Activated T-cell treated with anti-CD3 and anti-CD28 coated beads, Interleukin-2, amount 50 U/mL, for 4 hours (primary cell): Measurements from ENCODE around the gene PRSS36. TPM values are rescaled to one million over a fixed set of nuclear protein-coding genes. Genes with fewer than 3 reads are reported as not detected.
"Not testable (repeated sequence)": the region's sequence is repeated elsewhere in the genome, so short reads cannot be mapped to it uniquely, and the experiment has no call there.

ENCODE experiments used
- ATAC-seq, 2 donors: fragments of 200-7000 bp; cut with Tn5 transposase; one replicate each; pipeline ENCODE4 v1.10.0; 2021
- DNase-seq: peaks from one replicate; pipeline ENCODE4 v3.0.0-alpha.2; 2020
- H3K27me3 Mint-ChIP-seq: one replicate; pipeline ENCODE4 v1.8.0; 2021; ENCODE audit warnings: low read depth, mixed read lengths
- H3K36me3 Mint-ChIP-seq: one replicate; pipeline ENCODE4 v1.8.0; 2022; ENCODE audit warnings: mixed read lengths; ENCODE audit not compliant: insufficient read depth
- H3K4me1 Mint-ChIP-seq: one replicate; pipeline ENCODE4 v1.8.0; 2021; ENCODE audit warnings: low read depth, mixed read lengths
- H3K4me3 Mint-ChIP-seq: one replicate; pipeline ENCODE4 v1.8.0; 2021; ENCODE audit warnings: mild to moderate bottlenecking, moderate library complexity, mixed read lengths
- H3K9me3 Mint-ChIP-seq: one replicate; pipeline ENCODE4 v1.8.0; 2021; ENCODE audit warnings: mixed read lengths
- total RNA-seq, 3 donors: library from RNA; stranded (reverse); gene quantifications; one replicate each; pipeline ENCODE4 v1.2.1, GENCODE V29; 2021

PRSS36 gene
- total RNA-seq, 3 donors from 2014 or later = 0.40 to 0.78 TPM; not detected in 1

DNA sequence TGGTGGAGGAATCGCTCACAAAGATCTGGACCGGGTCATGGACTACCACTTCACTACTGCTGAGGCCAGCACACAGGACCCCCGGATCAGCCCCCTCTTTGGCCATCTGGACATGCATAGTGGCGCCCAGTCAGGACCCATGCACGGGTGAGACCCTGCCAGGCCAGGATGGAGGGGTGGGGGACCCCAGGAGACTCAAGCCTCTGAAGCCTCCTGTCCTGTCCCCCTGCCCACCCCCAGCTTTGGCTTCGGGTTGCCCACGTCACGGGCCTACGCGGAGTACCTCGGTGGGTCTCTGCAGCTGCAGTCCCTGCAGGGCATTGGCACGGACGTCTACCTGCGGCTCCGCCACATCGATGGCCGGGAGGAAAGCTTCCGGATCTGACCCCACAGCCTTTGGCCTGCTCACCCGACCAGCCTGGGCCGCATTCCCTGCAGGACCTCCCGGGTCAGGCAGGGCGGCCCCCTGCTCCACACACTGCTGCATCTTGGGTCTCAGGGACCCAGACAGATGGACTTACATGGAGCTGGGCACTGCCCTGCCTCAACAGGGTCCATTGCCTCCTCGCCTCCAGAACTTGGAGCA lies 37.9 kb downstream of the PRSS36 start:
- no peak for ATAC-seq
- peaks cover 14% of the 10 kb centered on the region for H3K4me1 Mint-ChIP-seq
- H3K36me3 Mint-ChIP-seq = peaks cover 13% of the 10 kb centered on the region
- DNase-seq = no peak
- H3K27me3 Mint-ChIP-seq = no peaks in the 10 kb centered on the region
- H3K4me3 Mint-ChIP-seq = no peak overlapping the region
- no peaks in the 10 kb centered on the region for H3K9me3 Mint-ChIP-seq

DNA sequence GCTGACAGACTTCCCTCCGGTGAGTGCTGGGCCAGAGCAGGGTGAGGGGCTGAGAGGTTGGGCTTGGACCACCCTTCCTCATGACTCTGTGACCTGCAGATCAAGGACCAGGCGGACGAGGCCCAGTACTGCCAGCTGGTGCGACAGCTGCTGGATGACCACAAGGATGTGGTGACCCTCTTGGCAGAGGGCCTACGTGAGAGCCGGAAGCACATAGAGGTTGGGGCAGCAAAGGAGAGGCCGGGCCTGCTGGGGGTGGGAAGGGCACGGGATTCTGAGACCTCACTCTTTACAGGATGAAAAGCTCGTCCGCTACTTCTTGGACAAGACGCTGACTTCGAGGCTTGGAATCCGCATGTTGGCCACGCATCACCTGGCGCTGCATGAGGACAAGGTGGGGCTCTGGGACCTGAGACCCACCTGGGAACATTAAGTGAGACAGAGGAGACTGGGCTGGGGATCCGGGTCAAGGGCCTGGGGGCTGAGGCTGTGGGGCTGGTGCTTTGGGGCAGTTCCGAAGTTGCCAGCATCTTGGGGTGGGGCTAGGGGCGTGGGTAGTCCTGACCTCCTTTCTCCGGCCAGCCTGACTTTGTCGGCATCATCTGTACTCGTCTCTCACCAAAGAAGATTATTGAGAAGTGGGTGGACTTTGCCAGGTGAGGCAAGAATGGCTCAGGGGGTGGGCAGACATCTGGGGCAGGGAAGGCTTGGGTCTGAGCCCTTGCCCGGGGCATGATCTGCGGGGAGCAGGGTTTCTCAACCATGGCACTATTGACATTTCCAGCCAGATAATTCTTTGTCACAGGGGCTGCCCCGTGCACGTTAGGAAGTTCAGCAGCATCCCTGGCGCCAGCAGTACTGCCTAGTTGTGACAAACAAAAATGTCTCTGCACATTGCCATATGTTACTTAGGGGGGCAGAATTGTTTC lies 39.5 kb downstream of the PRSS36 start:
- H3K4me1 Mint-ChIP-seq = peaks cover 17% of the 10 kb centered on the region
- H3K9me3 Mint-ChIP-seq = no peaks in the 10 kb centered on the region
- no peak for DNase-seq
- peaks cover 13% of the 10 kb centered on the region for H3K36me3 Mint-ChIP-seq
- H3K27me3 Mint-ChIP-seq = no peaks in the 10 kb centered on the region
- peak overlapping the region; percentile 81 for H3K4me3 Mint-ChIP-seq
- ATAC-seq = no peak

DNA sequence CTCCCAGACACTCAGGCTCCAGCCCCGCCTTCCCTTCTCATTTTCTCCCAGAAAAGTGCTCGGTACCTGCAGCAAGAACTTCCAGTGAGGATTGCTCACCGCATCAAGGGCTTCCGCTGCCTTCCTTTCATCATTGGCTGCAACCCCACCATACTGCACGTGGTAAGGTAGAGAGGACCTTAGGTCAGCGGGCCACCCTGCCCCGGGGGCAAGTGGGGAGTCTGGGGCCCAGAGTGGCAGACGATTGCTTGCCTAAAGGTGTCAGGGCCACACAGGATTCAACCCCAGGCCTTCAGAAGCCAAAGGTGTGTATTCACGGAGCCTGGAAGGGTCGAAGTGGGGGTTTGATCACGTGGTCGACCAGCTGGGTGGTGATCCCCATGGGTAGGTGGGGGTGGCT lies 40.2 kb downstream of the PRSS36 start:
- no peak for DNase-seq
- H3K4me1 Mint-ChIP-seq = peaks cover 17% of the 10 kb centered on the region
- peaks cover 13% of the 10 kb centered on the region for H3K36me3 Mint-ChIP-seq
- no peaks in the 10 kb centered on the region for H3K27me3 Mint-ChIP-seq
- peak overlapping the region; percentile 81 for H3K4me3 Mint-ChIP-seq
- H3K9me3 Mint-ChIP-seq = no peaks in the 10 kb centered on the region
- no peak for ATAC-seq

DNA sequence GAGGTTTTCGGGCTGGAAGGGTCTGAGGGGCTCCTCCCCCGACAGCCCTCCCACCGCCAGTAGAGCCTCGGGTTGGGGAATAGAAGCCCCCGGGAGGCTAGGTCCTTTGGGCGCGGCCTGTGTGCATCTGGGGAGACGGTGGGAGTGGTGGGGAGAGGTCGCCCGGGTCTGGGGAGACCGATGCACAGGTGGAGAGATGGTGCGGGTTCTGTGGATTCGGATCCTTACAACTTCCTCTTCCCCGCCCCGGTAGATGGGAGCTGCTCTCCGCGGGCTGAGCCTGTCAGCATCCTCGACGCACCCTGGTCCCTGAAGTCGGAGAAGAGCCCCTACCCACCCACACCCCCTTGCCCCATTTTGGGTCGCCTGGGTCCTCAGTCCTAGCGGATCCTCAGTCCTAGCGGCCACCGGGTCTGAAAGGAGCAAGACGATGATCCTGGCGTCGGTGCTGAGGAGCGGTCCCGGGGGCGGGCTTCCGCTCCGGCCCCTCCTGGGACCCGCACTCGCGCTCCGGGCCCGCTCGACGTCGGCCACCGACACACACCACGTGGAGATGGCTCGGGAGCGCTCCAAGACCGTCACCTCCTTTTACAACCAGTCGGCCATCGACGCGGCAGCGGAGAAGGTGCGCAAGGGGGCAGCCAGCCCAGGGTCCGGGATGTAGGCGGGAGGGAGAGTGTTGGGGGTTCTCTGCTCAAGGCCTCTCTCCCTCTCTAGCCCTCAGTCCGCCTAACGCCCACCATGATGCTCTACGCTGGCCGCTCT lies 40.9 kb downstream of the PRSS36 start:
- H3K4me1 Mint-ChIP-seq = peaks cover 17% of the 10 kb centered on the region
- H3K27me3 Mint-ChIP-seq = no peaks in the 10 kb centered on the region
- peaks cover 13% of the 10 kb centered on the region for H3K36me3 Mint-ChIP-seq
- H3K9me3 Mint-ChIP-seq = no peaks in the 10 kb centered on the region
- peak overlapping the region; percentile 81 for H3K4me3 Mint-ChIP-seq
- DNase-seq = no peak
- peak in 1 of 2 donors; percentile 3 for ATAC-seq

DNA sequence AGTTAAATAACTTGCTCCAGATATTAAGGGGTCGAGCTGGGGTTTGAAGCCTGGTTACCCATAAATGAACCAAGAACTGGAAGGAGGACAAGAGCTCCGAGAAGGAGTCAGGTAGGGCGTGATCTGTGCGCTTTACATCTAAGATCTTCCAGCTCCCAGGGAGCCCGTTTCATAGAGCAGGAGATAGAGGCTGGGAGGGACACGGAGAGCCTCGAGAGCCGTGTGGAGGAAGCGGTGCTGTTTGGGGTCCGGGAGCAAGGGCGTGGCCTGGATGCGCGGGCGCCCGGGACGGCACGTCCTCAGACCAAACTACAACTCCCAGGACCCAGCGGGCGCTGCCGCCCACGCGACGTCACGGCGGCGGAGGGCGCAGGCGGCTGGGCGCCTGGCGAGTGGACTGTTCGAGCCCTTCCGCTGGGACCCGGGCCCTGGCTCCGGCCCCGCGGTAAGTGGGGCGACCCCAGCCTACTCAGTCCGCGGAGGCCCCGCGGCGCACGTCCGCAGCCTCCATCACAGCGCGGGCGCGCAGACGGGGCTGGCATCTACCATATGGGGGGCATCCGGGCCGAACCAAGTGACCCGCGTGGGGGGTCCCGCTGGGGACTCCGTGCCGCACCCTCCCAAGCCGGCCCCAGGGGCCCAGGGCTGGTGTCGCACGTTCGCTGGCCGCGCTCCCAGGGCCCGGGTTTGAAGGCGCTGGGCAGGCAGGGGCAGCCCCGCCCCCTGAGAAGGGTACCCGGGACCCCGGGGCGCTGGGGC lies 41.7 kb downstream of the PRSS36 start, which contains the start of gene BCKDK:
Gene BCKDK, plus strand, starts transcription at position 352 of the 759 bp plus-strand sequence. CDS start 838 bp downstream, outside the sequence.
- peak within 1 kb of the TSS; percentile 82 for H3K4me3 Mint-ChIP-seq
- ATAC-seq = peak; percentile 89 to 90
- H3K4me1 Mint-ChIP-seq = peaks cover 16% of the 10 kb centered on the region

DNA sequence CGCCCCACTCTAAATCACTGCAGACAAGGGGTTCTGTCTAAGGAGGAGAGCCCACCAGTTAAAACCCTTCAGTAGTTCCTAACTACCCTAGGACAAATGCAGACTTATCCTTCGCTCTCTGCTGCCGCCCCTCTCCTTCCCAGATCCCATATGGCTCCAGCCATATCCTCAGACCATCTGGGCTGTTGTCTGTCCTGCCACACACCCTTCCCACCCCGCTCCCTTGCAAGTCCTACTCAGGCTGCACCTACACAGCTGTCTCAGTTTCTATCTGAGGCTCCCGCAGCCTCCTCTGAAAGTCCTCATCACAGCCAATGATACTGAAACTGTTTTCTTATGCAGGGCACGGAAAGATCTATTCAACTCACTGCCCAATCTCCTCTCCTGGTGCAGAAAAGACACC lies 42.4 kb downstream of the PRSS36 start:
- no peaks in the 10 kb centered on the region for H3K27me3 Mint-ChIP-seq
- H3K4me1 Mint-ChIP-seq = peaks cover 16% of the 10 kb centered on the region
- no peak for DNase-seq
- peaks cover 9% of the 10 kb centered on the region for H3K36me3 Mint-ChIP-seq
- no peaks in the 10 kb centered on the region for H3K9me3 Mint-ChIP-seq
- peak overlapping the region; percentile 82 for H3K4me3 Mint-ChIP-seq
- ATAC-seq = peak; percentile 57 to 67

More for the DNA sequence above, 41.7 kb downstream of the PRSS36 start, which contains the start of gene BCKDK:
- Mint-ChIP-seq H3K27me3 (no peaks in the 10 kb centered on the region), H3K36me3 (peaks cover 13% of the 10 kb centered on the region), H3K9me3 (no peaks in the 10 kb centered on the region)
- DNase-seq = peak; percentile 62

DNA sequence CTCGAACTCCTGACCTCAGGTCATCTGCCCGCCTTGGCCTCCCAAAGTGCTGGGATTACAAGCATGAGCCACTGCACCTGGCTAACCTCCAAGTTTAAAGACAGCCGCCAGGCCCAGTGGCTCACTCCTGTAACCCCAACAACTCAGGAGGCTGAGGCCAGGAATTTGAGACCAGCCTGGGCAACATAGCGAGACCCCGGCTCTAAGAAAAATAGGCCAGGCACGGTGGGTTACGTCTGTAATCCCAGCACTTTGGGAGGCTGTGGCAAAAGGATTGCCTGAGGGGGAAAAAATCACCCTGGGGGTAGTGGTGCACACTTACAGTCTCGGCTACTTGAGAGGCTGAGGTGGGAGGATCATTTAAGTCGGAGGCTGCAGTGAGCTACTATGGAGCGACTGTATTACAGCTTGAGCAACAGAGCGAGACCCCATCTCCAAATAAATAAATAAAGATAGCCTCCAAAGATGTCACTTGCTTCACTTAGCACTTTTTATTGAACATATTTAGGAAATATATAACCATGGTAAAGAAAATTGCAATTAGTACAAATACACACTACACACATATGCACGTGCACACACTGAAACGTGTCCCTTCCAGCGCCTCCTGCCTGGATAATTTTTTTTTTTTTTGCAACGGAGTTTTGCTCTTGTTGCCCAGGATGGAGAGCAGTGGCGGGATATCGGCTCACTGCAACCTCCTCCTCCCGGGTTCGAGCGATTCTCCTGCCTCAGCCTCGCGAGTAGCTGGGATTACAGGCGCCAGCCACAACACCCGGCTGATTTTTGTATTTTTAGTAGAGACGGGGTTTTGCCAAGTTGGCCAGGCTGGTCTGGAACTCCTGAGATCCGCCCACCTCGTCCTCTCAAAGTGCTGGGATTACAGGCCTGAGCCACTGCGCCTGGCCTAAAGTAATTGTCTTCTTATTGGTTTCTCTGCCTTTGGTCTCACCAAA lies 43.1 kb downstream of the PRSS36 start:
- H3K36me3 Mint-ChIP-seq = peaks cover 8% of the 10 kb centered on the region
- ATAC-seq (no peak), DNase-seq (no peak)
- H3K4me3 Mint-ChIP-seq = peak overlapping the region; percentile 82
- no peaks in the 10 kb centered on the region for H3K9me3 Mint-ChIP-seq
- H3K4me1 Mint-ChIP-seq = peaks cover 16% of the 10 kb centered on the region
- no peaks in the 10 kb centered on the region for H3K27me3 Mint-ChIP-seq

DNA sequence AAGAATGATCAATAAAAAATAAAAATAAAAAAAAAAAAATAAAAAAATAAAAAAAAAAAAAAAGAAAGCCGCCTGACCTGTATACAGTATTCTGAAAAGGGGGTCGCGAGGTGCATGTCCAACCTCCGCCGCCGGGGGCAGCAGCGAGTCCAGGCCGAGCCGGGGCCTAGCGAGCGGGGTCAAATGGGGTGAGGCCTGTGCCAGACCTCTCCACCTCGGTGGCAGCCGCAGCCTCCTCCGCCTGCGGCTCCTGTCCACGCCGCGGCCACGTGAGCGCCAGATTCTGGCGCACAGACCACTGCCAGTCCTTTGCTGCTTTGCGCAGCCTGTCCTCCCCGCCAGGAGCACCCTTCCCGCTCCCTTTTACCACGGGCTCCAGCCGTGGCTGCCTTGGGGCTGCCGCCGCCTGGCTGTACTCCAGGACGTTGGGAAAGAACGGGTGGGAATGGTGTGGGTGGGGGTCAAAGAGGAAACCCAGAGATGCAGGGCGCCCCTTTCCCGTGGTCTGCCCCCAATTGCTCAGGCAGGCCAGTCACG lies 44.1 kb downstream of the PRSS36 start:
- Mint-ChIP-seq H3K9me3 (no peaks in the 10 kb centered on the region), H3K4me3 (peak overlapping the region; percentile 21), H3K27me3 (no peaks in the 10 kb centered on the region), H3K36me3 (peaks cover 3% of the 10 kb centered on the region), H3K4me1 (peaks cover 16% of the 10 kb centered on the region)
- peak; percentile 77 for DNase-seq
- ATAC-seq = peak; percentile 44 to 68

DNA sequence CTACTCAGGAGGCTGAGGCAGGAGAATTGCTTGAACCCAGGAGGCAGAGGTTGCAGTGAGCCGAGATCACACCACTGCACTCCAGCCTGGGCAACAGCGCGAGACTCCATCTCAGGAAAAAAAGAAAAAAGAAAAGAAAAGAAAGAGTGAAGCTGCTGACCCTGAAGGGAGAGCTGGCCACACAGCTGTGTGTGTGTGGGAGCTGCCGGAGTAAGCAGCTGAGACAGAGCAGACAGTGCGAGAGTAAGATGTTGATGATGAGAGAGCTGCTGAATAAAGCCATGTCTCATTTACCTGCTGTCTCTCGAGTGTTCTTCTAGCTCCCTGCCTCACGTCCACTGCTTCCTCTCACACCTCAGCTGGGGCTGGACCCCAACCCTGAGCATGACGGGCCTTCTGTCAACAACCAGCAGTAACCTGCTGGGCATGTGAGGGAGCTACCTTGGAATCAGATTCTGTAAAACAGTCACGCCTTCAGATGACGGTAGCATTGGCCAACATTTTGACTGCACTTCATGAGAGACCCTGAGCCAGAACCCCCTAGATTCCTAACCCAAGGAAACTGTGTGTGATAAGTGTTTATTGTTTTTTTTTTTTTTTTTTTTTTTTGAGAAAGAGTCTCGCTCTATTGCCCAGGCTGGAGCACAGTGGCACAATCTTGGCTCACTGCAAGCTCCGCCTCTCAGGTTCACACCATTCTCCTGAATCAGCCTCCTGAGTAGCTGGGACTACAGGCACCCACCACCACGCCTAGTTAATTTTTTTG lies 48.8 kb downstream of the PRSS36 start:
- ATAC-seq, H3K27me3 Mint-ChIP-seq, H3K4me3 Mint-ChIP-seq, H3K4me1 Mint-ChIP-seq, H3K36me3 Mint-ChIP-seq, DNase-seq, H3K9me3 Mint-ChIP-seq: not testable (repeated sequence)

DNA sequence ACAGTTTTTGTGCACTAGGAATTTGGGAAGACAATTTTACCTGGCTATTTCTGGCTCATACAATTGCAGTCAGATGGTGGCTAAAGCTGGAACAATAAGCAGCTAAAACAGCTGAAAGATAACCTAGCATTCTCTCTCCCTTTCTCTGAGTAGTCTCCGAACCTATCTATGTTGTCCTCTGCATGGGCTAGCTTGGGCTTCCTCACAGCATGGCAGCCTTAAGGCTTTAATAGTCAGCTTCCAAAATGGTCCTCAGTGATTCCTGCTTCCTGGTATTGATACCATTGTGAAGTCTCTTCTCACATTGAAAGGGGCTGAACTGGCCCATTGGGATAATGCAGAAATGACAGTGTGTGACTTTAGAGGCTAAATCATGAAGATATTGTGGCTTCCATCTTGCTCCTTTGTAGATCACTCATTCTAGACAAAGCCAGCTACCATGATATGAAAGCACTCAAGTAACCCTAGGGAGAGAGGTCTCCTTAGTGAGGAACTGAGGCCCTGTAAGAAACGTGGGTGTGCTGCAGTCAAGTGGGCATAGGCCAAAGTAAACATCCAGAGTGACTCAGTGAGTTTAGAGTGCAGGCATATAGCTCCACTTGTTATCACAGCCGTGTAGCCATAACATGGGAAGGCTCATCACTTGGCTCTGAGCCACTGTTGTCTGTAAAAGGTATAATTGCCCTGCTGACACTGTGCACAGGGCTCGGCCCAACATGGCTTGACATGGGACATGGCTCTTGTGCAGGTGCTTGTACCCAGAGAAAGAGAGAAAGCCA lies 49.8 kb downstream of the PRSS36 start:
- H3K4me1 Mint-ChIP-seq = peaks cover 9% of the 10 kb centered on the region
- ATAC-seq = no peak

DNA sequence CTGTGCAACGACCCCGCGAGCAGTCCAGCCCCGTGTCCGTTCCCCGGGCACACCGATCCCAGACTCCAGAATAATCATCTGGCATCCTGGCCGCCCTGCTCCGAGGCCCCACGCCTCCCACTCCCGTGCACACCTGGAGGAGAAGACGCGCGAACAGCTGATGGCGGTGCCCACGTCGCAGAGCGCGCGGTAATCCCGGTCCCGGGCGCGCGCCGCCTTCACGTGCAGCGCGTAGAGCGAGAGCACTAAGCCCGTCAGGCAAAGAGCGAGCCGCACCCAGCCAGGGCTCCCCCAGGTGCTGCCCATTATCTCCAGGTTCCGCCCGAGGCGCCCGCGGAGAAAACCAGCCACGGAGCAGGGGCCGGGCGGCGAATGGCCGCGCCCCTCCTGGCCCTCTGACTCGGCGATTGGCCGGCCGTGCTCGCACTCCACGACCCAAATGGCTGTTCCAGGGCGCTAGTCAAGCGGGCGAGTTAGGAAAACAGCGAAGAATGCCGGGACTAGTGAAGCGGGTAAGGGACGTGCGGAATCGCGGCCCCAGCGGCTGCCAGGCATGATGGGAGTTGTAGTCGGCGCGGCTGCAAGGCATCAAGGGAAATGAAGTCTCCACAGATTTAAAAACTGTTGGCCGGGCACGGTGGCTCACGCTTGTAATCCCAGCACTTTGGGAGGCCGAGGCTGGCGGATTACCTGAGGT lies 55.3 kb downstream of the PRSS36 start, which contains the start of gene VKORC1:
Gene VKORC1, minus strand, starts transcription at position 374 of the 697 bp plus-strand sequence. Its CDS starts 68 bp downstream, at position 306.
- Mint-ChIP-seq H3K4me1 (peaks cover 26% of the 10 kb centered on the region), H3K9me3 (no peaks in the 10 kb centered on the region)
- peak; percentile 77 for DNase-seq

More for the DNA sequence above, 49.8 kb downstream of the PRSS36 start:
- Mint-ChIP-seq H3K9me3 (no peaks in the 10 kb centered on the region), H3K36me3 (no peaks in the 10 kb centered on the region), H3K27me3 (no peaks in the 10 kb centered on the region), H3K4me3 (no peak overlapping the region)
- DNase-seq = no peak

More for the DNA sequence above, 55.3 kb downstream of the PRSS36 start, which contains the start of gene VKORC1:
- Mint-ChIP-seq H3K36me3 (peaks cover 3% of the 10 kb centered on the region), H3K4me3 (peak within 1 kb of the TSS; percentile 97), H3K27me3 (no peaks in the 10 kb centered on the region)
- peak; percentile 94 to 95 for ATAC-seq
